ENCODE data around the gene FOXK2.

FOXK2 gene

DNA sequence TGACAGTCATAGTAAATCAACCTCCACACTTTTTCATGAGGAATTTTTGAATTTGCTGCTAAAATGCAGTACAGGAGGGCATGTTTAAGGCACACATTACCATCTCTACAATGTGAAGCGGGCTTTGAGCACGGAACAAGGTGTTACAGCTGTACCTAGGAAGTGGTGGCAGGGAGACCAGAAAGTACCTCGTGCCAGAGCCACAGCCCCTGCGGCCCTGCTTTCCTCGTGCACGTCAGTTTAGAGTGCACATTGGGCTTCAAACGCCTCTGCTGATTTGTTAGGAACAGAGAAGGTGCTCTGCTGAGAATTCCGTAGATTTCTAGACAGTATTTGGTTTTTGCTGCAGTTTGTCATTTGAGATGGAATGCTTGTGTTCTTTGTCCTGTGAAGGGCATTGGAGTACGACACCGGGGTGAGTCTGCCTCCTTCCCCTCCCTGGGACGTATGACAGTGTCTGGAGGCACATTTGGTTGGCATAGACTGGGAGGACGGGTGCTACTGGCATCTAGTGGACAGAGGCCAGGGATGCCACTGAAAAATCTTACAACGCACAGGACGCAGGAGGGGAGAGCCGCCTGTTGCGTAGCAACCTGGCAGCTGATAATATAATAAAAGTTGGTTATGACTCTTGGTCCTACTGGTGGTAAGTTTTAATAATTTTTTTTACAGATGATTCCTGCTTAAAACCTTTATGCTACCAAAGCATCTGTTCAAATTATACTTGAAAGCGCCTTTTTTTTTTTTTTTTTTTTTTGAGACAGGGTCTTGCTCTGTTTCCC lies 9.1 kb downstream of the FOXK2 start:
- TF ChIP-seq GLIS3 (CRISPR knock-in tag; IDR thresholded peaks at IDR 0.05): no peak
- TF ChIP-seq, protein P1, sequence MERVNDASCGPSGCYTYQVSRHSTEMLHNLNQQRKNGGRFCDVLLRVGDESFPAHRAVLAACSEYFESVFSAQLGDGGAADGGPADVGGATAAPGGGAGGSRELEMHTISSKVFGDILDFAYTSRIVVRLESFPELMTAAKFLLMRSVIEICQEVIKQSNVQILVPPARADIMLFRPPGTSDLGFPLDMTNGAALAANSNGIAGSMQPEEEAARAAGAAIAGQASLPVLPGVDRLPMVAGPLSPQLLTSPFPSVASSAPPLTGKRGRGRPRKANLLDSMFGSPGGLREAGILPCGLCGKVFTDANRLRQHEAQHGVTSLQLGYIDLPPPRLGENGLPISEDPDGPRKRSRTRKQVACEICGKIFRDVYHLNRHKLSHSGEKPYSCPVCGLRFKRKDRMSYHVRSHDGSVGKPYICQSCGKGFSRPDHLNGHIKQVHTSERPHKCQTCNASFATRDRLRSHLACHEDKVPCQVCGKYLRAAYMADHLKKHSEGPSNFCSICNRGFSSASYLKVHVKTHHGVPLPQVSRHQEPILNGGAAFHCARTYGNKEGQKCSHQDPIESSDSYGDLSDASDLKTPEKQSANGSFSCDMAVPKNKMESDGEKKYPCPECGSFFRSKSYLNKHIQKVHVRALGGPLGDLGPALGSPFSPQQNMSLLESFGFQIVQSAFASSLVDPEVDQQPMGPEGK (CRISPR knock-in tag; IDR thresholded peaks at IDR 0.05; ENCODE audit: borderline replicate concordance): no peak
- no peak for TF ChIP-seq CSDC2 (CRISPR knock-in tag; IDR thresholded peaks at IDR 0.05)
- TF ChIP-seq TOX (CRISPR knock-in tag; IDR thresholded peaks at IDR 0.05; ENCODE audit: borderline replicate concordance): no peak
- no peak for TF ChIP-seq ZFP3 (CRISPR knock-in tag; IDR thresholded peaks at IDR 0.05)
- TF ChIP-seq ARNTL (CRISPR knock-in tag; IDR thresholded peaks at IDR 0.05; ENCODE audit: borderline replicate concordance, low read depth): no peak
- ATAC-seq: peak; percentile 94

DNA sequence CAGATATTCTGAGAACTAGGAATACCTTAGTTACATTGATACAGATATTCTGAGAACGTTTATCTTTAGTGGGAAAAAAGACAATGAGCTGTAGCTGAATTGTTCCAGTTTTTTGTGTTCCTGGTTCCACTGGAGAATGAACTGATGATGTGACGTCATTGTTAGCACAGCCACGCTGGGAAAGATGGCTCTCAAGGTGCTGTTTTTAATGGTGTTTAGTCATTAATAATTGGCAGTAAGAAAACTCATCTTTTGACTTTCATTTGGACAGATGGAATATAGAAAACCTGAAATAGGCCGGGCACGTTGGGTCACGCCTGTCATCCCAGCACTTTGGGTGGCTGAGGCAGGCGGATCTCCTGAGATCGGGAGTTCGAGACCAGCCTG lies 10.4 kb downstream of the FOXK2 start:
- no peak for ATAC-seq
- TF ChIP-seq TOX (CRISPR knock-in tag; IDR thresholded peaks at IDR 0.05; ENCODE audit: borderline replicate concordance) (no peak), ZNF70 (CRISPR knock-in tag; IDR thresholded peaks at IDR 0.05) (no peak), TCF4 (CRISPR knock-in tag; IDR thresholded peaks at IDR 0.05; ENCODE audit: borderline replicate concordance) (no peak), GLIS3 (CRISPR knock-in tag; IDR thresholded peaks at IDR 0.05) (no peak), ESRRG (CRISPR knock-in tag; IDR thresholded peaks at IDR 0.05) (no peak), ZFP3 (CRISPR knock-in tag; IDR thresholded peaks at IDR 0.05) (no peak), BACH2 (CRISPR knock-in tag; IDR thresholded peaks at IDR 0.05; ENCODE audit: borderline replicate concordance) (no peak), ZNF565 (CRISPR knock-in tag; conservative IDR thresholded peaks at IDR 0.05; ENCODE audit: low read depth) (no peak), PPARA (CRISPR knock-in tag; IDR thresholded peaks at IDR 0.05; ENCODE audit: borderline replicate concordance) (no peak), ARNTL (CRISPR knock-in tag; IDR thresholded peaks at IDR 0.05; ENCODE audit: borderline replicate concordance, low read depth) (no peak), ZC3H10 (CRISPR knock-in tag; IDR thresholded peaks at IDR 0.05) (no peak), ZFP30 (CRISPR knock-in tag; IDR thresholded peaks at IDR 0.05) (no peak)
- TF ChIP-seq, protein P2, sequence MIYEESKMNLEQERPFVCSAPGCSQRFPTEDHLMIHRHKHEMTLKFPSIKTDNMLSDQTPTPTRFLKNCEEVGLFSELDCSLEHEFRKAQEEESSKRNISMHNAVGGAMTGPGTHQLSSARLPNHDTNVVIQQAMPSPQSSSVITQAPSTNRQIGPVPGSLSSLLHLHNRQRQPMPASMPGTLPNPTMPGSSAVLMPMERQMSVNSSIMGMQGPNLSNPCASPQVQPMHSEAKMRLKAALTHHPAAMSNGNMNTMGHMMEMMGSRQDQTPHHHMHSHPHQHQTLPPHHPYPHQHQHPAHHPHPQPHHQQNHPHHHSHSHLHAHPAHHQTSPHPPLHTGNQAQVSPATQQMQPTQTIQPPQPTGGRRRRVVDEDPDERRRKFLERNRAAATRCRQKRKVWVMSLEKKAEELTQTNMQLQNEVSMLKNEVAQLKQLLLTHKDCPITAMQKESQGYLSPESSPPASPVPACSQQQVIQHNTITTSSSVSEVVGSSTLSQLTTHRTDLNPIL (CRISPR knock-in tag; IDR thresholded peaks at IDR 0.05; ENCODE audit: low read depth): no peak

DNA sequence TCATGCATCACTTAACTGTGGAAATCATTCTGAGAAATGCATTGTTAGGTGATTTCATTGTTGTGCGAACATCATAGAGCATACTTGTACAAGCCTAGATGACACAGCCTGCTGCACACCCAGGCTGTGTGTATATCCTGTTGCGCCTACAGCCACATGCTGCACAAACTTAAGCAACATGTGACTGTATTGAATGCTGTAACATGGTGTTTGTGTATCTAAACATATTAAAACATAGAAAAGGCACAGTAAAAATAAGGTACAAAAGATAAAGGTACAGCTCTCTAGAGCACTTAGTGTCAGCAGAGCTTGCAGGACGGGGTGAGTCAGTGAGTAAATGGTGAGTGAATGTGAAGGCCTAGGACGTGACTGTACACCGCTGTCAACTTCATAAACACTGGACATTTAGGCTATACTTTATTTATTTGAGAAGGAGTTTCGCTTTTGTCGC lies 11.9 kb downstream of the FOXK2 start:
- TF ChIP-seq ZC3H10 (CRISPR knock-in tag; IDR thresholded peaks at IDR 0.05) (no peak), ZNF8 (CRISPR knock-in tag; IDR thresholded peaks at IDR 0.05) (no peak), SNAI2 (CRISPR knock-in tag; IDR thresholded peaks at IDR 0.05) (no peak), ZFP3 (CRISPR knock-in tag; IDR thresholded peaks at IDR 0.05) (no peak)
- TF ChIP-seq, protein P2 (CRISPR knock-in tag; IDR thresholded peaks at IDR 0.05; ENCODE audit: low read depth): no peak

DNA sequence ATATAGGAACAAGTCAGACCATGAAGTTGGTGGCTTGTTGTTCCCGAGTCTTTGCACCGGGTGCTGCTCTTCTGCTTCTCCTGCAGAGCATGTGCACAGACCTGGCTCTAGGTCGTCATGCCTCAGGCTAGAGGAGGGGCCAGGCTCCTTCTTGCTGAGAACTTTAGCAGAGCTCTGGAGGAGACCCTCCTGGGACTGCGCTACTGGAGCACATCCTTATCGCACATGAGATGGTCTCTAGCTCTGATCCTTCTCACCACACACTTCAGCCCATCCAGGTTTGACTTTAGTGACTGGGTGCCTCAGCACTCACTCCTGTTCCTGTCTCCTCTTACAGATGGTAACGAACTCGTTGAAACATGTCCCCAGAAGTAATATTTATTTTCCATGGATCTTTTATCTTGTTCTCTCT lies 14.9 kb downstream of the FOXK2 start:
- TF ChIP-seq ZFP30 (CRISPR knock-in tag; IDR thresholded peaks at IDR 0.05) (no peak), TOX (CRISPR knock-in tag; IDR thresholded peaks at IDR 0.05; ENCODE audit: borderline replicate concordance) (no peak), OSR1 (CRISPR knock-in tag; IDR thresholded peaks at IDR 0.05) (no peak)
- ATAC-seq: no peak

More for the DNA sequence above, 11.9 kb downstream of the FOXK2 start:
- peak; percentile 61 for ATAC-seq

DNA sequence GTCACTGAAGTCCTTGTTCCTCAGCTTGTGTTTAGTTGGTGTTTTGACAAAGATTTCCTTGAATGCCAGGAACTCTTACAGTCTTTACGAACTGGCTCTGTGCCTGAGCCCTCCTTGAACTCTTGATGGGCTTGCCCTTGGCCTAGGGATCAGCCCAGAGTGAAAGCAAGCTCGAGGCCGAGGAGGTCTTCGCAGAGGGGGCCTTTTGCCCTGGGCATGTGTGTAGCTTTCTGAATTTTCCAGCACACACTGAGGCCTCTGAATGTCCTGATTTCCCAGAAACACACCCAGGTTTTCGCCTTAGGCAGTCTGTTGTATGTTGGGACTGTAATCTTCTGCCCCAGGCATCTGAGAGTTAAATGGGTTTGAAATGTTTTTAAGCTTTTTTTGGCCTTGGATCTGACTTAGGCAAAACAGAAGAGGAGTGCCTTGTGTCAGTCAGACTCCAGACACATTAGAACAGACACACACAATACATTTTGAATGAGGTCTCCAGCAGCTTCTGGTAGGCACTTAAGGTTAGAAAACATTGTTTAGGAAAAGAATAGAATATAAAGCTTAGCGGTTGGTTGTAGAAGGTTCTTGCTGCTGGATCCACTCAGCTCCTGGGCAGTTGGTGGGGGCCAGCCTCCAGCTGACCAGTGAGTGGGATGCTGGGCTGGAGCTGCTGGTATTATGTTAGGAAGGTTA lies 17.1 kb downstream of the FOXK2 start:
- ATAC-seq: peak; percentile 66
- TF ChIP-seq BACH2 (CRISPR knock-in tag; IDR thresholded peaks at IDR 0.05; ENCODE audit: borderline replicate concordance) (no peak), OSR1 (CRISPR knock-in tag; IDR thresholded peaks at IDR 0.05) (no peak), ZFP3 (CRISPR knock-in tag; IDR thresholded peaks at IDR 0.05) (0 out of 2 replicates have a peak, but pooled peaks have one; percentile 58), ISL1 (CRISPR knock-in tag; IDR thresholded peaks at IDR 0.05) (no peak), CSDC2 (CRISPR knock-in tag; IDR thresholded peaks at IDR 0.05) (no peak), ZC3H10 (CRISPR knock-in tag; IDR thresholded peaks at IDR 0.05) (no peak), TCF4 (CRISPR knock-in tag; IDR thresholded peaks at IDR 0.05; ENCODE audit: borderline replicate concordance) (no peak), SNAI2 (CRISPR knock-in tag; IDR thresholded peaks at IDR 0.05) (no peak), ARNTL (CRISPR knock-in tag; IDR thresholded peaks at IDR 0.05; ENCODE audit: borderline replicate concordance, low read depth) (no peak), RARB (CRISPR knock-in tag; IDR thresholded peaks at IDR 0.05) (no peak), PPARA (CRISPR knock-in tag; IDR thresholded peaks at IDR 0.05; ENCODE audit: borderline replicate concordance) (no peak)
- TF ChIP-seq, protein P3, sequence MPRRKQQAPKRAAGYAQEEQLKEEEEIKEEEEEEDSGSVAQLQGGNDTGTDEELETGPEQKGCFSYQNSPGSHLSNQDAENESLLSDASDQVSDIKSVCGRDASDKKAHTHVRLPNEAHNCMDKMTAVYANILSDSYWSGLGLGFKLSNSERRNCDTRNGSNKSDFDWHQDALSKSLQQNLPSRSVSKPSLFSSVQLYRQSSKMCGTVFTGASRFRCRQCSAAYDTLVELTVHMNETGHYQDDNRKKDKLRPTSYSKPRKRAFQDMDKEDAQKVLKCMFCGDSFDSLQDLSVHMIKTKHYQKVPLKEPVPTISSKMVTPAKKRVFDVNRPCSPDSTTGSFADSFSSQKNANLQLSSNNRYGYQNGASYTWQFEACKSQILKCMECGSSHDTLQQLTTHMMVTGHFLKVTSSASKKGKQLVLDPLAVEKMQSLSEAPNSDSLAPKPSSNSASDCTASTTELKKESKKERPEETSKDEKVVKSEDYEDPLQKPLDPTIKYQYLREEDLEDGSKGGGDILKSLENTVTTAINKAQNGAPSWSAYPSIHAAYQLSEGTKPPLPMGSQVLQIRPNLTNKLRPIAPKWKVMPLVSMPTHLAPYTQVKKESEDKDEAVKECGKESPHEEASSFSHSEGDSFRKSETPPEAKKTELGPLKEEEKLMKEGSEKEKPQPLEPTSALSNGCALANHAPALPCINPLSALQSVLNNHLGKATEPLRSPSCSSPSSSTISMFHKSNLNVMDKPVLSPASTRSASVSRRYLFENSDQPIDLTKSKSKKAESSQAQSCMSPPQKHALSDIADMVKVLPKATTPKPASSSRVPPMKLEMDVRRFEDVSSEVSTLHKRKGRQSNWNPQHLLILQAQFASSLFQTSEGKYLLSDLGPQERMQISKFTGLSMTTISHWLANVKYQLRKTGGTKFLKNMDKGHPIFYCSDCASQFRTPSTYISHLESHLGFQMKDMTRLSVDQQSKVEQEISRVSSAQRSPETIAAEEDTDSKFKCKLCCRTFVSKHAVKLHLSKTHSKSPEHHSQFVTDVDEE (CRISPR knock-in tag; IDR thresholded peaks at IDR 0.05): no peak
- TF ChIP-seq, protein P2 (CRISPR knock-in tag; IDR thresholded peaks at IDR 0.05; ENCODE audit: low read depth): no peak

All from SK-N-SH treated with all-trans-retinoic acid at 6 μM for 48 hours (cell line).